ENCODE measurements around the gene PROSER3. TPM values are rescaled to one million over a fixed set of nuclear protein-coding genes. Genes with fewer than 3 reads are reported as not detected.
A peak's percentile ranks its signal among the peaks of the same experiment; 100 is the strongest.

Gene PROSER3
- total and polyA plus RNA-seq, 9 of the 15 experiments (the other 6 are each of a cell fraction or from before 2014, with no cell fraction given): 1.0 to 39.5 (median 5.1) TPM

GRCh38 chr19:35739275-35740107 lies 18.5 kb upstream of the PROSER3 start (continued):
- TF ChIP-seq NONO (IDR thresholded peaks at IDR 0.05; ENCODE audit: low read depth in 2 of 2, low read length in 1 of 2) (no peak), CHD2 (IDR thresholded peaks at IDR 0.05; ENCODE audit: low read depth, low read length) (0 out of 2 replicates have a peak, but pooled peaks have one; percentile 3), ZC3H4 (CRISPR knock-in tag; IDR thresholded peaks at IDR 0.05; ENCODE audit: borderline replicate concordance) (no peak), FOXA3 (CRISPR knock-in tag; conservative IDR thresholded peaks at IDR 0.05 in 1 of 2, IDR thresholded peaks at IDR 0.05 in 1 of 2) (0 out of 4 replicates have a peak, but pooled peaks of 1 of the 2 experiments have one; percentile 42), BHLHE40 (IDR thresholded peaks at IDR 0.05; ENCODE audit: low read length) (no peak), ZEB2 (IDR thresholded peaks at IDR 0.05) (no peak), BRF2 (IDR thresholded peaks at IDR 0.05; ENCODE audit: borderline replicate concordance, insufficient read depth, insufficient read length) (no peak), HMGN3 (IDR thresholded peaks at IDR 0.05; ENCODE audit: borderline replicate concordance, extremely low read depth, insufficient read length, low read depth, low read length) (peak; percentile 40)

GRCh38 chr19:35740108-35740422 lies 17.9 kb upstream of the PROSER3 start:
- Histone ChIP-seq H3K9me1 (ENCODE audit: control insufficient read depth, insufficient read depth, low read length) (no peaks in the 10 kb centered on the region), H3K9ac (ENCODE audit: insufficient read depth in 1 of 2, low read depth in 2 of 2, low read length in 2 of 2) (peak overlapping the region; percentile 53 to 92), H3K79me2 (ENCODE audit: control insufficient read depth, insufficient read depth, low read length) (no peaks in the 10 kb centered on the region; the same call in 2 of the 3 replicates), H3K27me3 (ENCODE audit: control insufficient read depth in 2 of 2, insufficient read depth in 2 of 2, low read length in 2 of 2) (no peaks in the 10 kb centered on the region), H3K36me3 (ENCODE audit: control insufficient read depth, insufficient read depth, low read length) (peaks cover 60% of the 10 kb centered on the region; the same call in 2 of the 3 replicates), H2AFZ (ENCODE audit: low read depth, low read length) (peak overlapping the region; percentile 84), H3K4me2 (ENCODE audit: insufficient read depth, low read length) (peak overlapping the region; percentile 82), H3K4me3 (peak overlapping the region; percentile 65), H3K9me3 (replicated peaks; ENCODE audit: control insufficient read depth, insufficient read depth, low read depth, low read length) (no peaks in the 10 kb centered on the region), H4K20me1 (replicated peaks; ENCODE audit: control insufficient read depth, insufficient read depth, low read length) (no peaks in the 10 kb centered on the region), H3K27ac (ENCODE audit: extremely low read depth, low read depth, low read length) (peak overlapping the region; percentile 66), H3K4me1 (replicated peaks in 1 of 2; ENCODE audit: control insufficient read depth in 2 of 2, insufficient read depth in 2 of 2, low read length in 2 of 2) (peaks cover 24 to 53% of the 10 kb centered on the region in 2 experiments; a peak in 4 of 5 replicates)
- no peak for DNase-seq (ENCODE audit: extremely low read depth in 1 of 4, low spot score in 3 of 4)
- POLR2A ChIA-PET: interaction anchor here (0.6 to 2.7 kb wide), 12 partner anchors 9 to 343 kb away, joined by 3 to 19 read pairs (median 4); partner anchors contain the start of genes PROSER3 and ZBTB32
- CTCF ChIA-PET (ENCODE audit: low intra/inter-chr PET ratio): no interaction called here
- in situ Hi-C loops (cut with MboI) (no loop called here), intact Hi-C loops (cut with micrococcal nuclease) (loop anchor here (10.0 kb wide), 1 partner anchor 95 kb away; the partner anchor contains the start of genes COX6B1 and ETV2)
- no peak for FAIRE-seq
- 6% methylated on average over 16 of the region's 16 CpGs for WGBS (ENCODE audit: insufficient coverage, low coverage, missing lambda C conversion rate)
- peak; percentile 45 for ATAC-seq
- no TSS peak for BruUV-seq (replicated peaks)
- TF ChIP-seq FIP1L1 (IDR thresholded peaks at IDR 0.05; ENCODE audit: low read depth, low read length, poor library complexity, severe bottlenecking) (peak; percentile 52), RBM22 (IDR thresholded peaks at IDR 0.05; ENCODE audit: low read depth, low read length, poor library complexity, severe bottlenecking) (peak; percentile 79), KDM2B (CRISPR knock-in tag; IDR thresholded peaks at IDR 0.05) (0 out of 2 replicates have a peak, but pooled peaks have one; percentile 86), XRCC3 (IDR thresholded peaks at IDR 0.05) (no peak), ELF1 (tag; IDR thresholded peaks at IDR 0.05) (no peak), SMAD4 (CRISPR knock-in tag; conservative IDR thresholded peaks at IDR 0.05) (0 out of 2 replicates have a peak, but pooled peaks have one; percentile 16)

Measured in K562 (cell line).